Measurements from ENCODE around the gene ABL1.

DNA sequence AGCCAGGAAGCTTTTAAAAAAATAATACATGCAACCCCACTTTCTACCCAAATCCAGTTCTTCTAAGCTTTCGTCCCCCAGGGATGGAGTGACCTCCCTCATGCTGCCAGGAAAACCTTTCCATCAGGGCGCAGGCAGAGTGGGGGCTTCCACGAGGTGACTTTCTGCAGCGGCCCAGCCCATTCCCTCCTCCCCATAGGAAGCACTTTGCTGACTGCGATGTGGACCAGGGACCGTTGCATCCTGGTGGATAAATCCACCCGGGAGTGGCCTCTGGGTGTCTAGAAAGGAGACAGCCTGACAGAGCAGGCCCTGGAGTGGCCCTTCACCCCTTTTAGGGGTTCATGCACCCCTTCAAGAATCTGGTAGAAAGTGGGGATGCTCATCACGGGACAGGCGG, 60.0 kb downstream of the ABL1 start:
- TF ChIP-seq CTCF (IDR thresholded peaks at IDR 0.05; ENCODE audit: borderline replicate concordance, extremely low read depth, low read length, poor library complexity, severe bottlenecking), result no peak
- TF ChIP-seq EZH2 (IDR thresholded peaks at IDR 0.05; ENCODE audit: borderline replicate concordance, low read depth, low read length, severe bottlenecking), result no peak
